GM15510 (cell line): Measurements from ENCODE around the gene GRM8.

Experiments used
- POLR2A ChIP-seq: IDR thresholded peaks from 3 replicates; pipeline ENCODE4 v1.6.1; 2011; ENCODE audit warnings: borderline replicate concordance; ENCODE audit not compliant: insufficient read length; ENCODE audit errors: extremely low read depth

Gene GRM8

DNA sequence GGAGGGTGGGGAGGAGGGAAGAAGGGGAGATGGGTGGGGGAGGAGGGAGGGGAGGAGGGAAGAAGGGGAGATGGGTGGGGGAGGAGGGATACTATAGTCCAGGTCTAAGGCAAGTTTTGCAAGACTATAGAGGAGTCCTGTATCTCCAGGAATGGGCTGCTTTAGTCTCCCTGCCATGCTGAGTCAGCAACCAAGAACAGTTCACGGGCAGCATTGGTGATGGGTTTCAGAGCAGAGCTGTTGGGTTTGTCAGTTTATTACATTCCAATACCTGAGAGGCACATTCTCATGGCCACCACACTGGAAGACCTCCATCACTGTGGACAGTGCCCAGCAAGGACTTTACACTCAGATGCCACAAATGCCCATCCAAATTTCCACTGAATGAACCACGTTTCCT is 212.7 kb downstream of the GRM8 start:
- TF ChIP-seq POLR2A: no peak

- no peak for TF ChIP-seq POLR2A
These were observed 213.2 kb downstream of the GRM8 start for GRCh38 chr7:127039541-127039940.

DNA sequence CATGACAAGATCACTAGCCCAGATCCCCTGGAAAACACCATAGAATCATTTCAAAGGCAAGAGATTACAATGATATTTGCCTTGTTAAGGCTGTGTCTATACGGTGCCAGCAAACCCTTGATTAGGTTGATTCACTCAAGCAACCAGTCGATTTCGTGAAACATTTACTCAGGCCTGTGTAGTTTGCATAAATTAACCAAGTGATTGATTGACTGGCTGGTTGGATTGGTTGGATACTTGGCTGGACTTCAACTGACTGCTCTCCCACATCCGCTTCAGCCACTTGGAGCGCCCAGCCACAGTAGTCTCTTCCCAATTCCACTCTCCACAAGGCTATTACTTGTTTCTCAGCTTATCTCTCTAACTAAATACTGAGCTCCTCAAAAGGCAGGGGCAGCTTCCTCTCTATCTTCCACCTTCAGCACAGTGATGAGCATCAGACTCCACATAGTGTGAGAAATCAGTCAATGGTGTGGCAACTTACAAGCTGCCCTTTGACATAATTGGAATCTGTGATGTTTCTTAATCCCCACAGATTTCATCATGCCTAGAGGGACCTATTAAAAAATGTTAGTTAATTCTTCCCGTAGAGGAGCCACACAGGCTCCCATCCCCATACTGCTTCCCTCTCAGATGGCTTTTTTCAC is 217.4 kb downstream of the GRM8 start:
- no peak for TF ChIP-seq POLR2A

GRCh38 chr7:127034186-127034806 is 218.4 kb downstream of the GRM8 start:
- no peak for TF ChIP-seq POLR2A

GRCh38 chr7:127029823-127030222 is 222.9 kb downstream of the GRM8 start:
- TF ChIP-seq POLR2A: no peak

DNA sequence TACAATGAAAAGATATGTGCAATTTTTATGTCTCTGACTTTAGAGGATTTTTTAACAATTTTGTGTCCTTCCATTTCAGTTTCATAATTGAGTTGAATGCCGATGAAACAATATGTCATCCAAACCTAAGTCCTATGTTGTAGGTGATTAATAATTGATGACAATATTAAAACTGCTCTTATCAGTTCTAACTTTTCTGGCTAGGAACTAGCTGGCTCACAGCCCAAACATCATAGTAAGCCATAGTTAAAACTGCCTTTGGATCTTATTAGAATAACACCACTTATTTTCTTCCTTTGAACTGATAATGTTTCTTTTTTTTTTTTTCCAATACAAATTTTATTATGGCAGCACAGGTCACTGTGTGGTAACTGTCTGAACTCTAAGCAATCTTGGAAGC is 230.9 kb downstream of the GRM8 start:
- no peak for TF ChIP-seq POLR2A

- TF ChIP-seq POLR2A: no peak
These were observed 231.6 kb downstream of the GRM8 start for GRCh38 chr7:127021019-127021738.

GRCh38 chr7:127018889-127019288 is 233.9 kb downstream of the GRM8 start:
- TF ChIP-seq POLR2A: no peak

DNA sequence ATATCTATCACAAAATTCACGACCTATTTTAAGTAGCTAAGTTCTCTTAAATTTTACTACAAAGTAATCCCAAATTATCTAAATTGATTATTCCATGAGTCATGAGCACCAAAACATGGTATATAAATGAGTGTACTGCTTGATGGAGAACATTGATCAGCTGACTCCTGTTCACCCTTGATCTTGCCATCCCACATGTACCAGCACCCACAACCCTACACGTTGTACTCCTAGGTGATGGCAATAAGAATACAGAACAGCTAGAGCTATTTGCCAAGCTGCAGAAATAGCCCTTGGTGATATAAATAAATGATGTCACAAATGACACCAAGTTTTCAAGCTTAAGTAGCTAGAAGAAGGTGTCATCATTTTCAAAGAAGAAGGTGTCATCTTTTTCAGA is 235.5 kb downstream of the GRM8 start:
- TF ChIP-seq POLR2A: no peak

DNA sequence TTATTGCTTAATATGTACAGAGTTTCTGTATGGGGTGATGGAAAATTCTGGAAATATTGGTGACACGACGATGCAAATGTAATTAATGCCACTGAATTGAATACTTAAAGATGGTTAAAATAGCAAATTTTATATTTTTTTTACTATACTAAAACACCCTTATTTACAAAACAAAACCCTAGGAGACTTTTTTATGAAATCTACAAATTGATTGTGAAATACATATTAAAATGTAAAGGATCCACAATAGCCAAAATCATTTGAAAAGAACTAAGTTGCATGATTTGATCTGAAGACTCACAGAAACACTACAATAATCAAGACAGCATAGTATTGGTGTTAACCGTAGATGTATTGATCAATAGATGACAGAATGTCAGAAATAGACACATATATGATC is 252.0 kb downstream of the GRM8 start:
- no peak for TF ChIP-seq POLR2A

DNA sequence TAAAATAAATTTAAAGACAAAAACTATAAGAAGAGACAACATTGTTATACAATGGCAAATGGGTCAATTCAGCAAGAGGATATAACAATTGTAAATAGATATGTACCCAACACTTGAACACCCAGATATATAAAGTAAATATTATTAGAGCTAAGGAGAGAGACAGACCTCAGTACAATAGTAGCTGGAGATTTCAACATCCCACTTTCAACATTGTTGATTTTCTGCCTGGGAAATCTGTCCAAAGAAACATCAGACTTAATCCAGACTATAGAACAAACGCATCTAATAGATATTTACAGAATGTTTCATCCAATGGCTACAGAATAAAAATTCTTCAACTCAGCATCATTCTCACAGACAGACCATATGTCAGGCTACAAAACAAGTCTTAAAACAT is 256.1 kb downstream of the GRM8 start:
- TF ChIP-seq POLR2A: no peak

GRCh38 chr7:126993626-126994213 is 259.0 kb downstream of the GRM8 start:
- TF ChIP-seq POLR2A: no peak

DNA sequence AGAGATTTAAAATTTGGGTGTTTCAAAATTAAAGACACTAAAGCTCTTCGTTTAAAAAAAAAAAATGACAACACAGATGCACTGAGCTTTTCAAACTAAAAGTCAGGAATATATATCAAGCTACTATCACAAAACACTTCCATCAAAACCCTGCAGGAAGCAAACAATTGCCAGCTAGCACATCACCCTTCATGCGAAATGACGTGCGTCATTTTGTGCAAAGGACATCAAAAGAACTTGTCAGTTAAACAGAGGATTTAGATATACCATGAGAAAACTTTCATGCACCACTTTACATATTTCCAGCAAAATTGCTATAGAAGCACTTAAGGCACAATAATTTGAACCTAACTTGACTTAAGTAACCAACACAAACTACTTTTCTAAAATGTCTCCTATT is 264.7 kb downstream of the GRM8 start:
- no peak for TF ChIP-seq POLR2A

DNA sequence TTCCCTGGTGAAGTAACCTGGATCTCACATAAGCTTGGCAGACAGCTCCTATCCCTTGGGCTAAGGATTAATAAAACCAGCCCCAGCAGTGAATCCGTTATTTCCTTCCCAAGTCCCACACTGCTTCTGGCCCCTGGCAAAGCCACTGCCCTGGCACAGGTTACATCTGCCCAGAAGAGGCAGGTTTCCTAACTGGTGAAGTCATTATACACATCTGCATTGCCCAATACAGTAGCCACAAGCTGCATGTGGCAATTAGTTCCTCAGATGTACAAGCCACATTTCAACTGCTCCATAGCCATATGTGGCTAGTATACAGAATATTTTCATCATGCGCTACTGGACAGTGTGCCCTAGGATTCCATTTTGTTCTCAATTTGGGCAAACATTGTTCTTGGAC is 273.0 kb downstream of the GRM8 start:
- no peak for TF ChIP-seq POLR2A

DNA sequence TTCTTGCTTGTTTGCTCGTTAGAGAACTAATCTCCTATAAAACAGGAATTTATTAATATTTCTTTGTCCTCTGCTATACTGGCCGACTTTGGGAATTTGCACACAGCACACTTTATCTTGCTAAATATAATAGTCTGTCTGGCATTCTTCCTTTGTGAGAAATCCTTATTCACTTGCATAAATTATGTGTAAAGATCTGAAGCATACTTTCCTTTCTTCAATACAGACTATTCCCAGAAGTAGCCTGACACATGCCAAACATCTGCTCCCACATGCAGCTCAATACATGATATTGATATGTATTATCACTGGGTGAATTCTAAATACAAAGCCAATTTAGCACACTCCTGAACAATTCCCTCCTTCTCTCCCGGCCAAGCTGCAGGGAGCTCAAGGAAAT is 273.9 kb downstream of the GRM8 start:
- TF ChIP-seq POLR2A: no peak
